HepG2 (cell line): ENCODE results near the gene GLIS2. TPM values are rescaled to one million over a fixed set of nuclear protein-coding genes. Genes with fewer than 3 reads are reported as not detected.

Source experiments
- AGO1 ChIP-seq: fragments of 200-400 bp; formaldehyde crosslinking; IDR thresholded peaks from 2 replicates; pipeline ENCODE4 v1.6.1; 2017; ENCODE audit warnings: mild to moderate bottlenecking, low read depth, low read length, moderate library complexity; ENCODE audit not compliant: poor library complexity, severe bottlenecking
- HNF1B ChIP-seq: sonication (generic); formaldehyde crosslinking; IDR thresholded peaks from 2 replicates; pipeline ENCODE4 v1.5.1; 2020; ENCODE audit warnings: mild to moderate bottlenecking, moderate library complexity, missing genetic modification reagents
- NFKBIZ ChIP-seq: IDR thresholded peaks from 2 replicates; pipeline ENCODE4 v1.6.1; 2018; ENCODE audit warnings: missing genetic modification reagents, missing compliant biosample characterization
- NR2C2 ChIP-seq: sonication (generic); formaldehyde crosslinking; IDR thresholded peaks from 2 replicates; pipeline ENCODE4 v1.4.0; 2020; ENCODE audit warnings: missing genetic modification reagents, mild to moderate bottlenecking, moderate library complexity, borderline replicate concordance
- POLR2AphosphoS5 ChIP-seq: IDR thresholded peaks from 2 replicates; pipeline ENCODE4 v1.6.1; 2012; ENCODE audit warnings: low read depth, low read length
- REXO4 ChIP-seq: sonication (generic); formaldehyde crosslinking; IDR thresholded peaks from 2 replicates; pipeline ENCODE4 v1.8.0; 2022; ENCODE audit warnings: missing genetic modification reagents, mild to moderate bottlenecking, borderline replicate concordance
- SIN3B ChIP-seq: fragments of 150-350 bp; IDR thresholded peaks from 2 replicates; pipeline ENCODE4 v1.6.1; 2014; ENCODE audit warnings: low read length
- SMAD9 ChIP-seq: sonication (generic); formaldehyde crosslinking; IDR thresholded peaks from 2 replicates; pipeline ENCODE4 v1.5.1; 2020; ENCODE audit warnings: mild to moderate bottlenecking, missing genetic modification reagents
- SNRNP70 ChIP-seq: fragments of 200-400 bp; formaldehyde crosslinking; IDR thresholded peaks from 2 replicates; pipeline ENCODE4 v1.6.1; 2017; ENCODE audit warnings: mild to moderate bottlenecking, low read depth, low read length, moderate library complexity
- SYNCRIP ChIP-seq: fragments of 200-400 bp; formaldehyde crosslinking; IDR thresholded peaks from 2 replicates; pipeline ENCODE4 v1.6.1; 2018; ENCODE audit warnings: mild to moderate bottlenecking, low read depth, low read length; ENCODE audit not compliant: insufficient read depth
- TAF15 ChIP-seq: fragments of 200-400 bp; formaldehyde crosslinking; IDR thresholded peaks from one replicate; pipeline ENCODE4 v1.6.1; 2018; ENCODE audit warnings: mild to moderate bottlenecking, low read depth, low read length; ENCODE audit not compliant: poor library complexity, severe bottlenecking
- ZBTB3 ChIP-seq: sonication (generic); formaldehyde crosslinking; IDR thresholded peaks from 2 replicates; pipeline ENCODE4 v1.4.0; 2020; ENCODE audit warnings: low read depth, mild to moderate bottlenecking, moderate library complexity, missing genetic modification reagents, borderline replicate concordance
- ZFP37 ChIP-seq: sonication (generic); formaldehyde crosslinking; IDR thresholded peaks from 2 replicates; pipeline ENCODE4 v1.4.0; 2020; ENCODE audit warnings: missing genetic modification reagents, borderline replicate concordance
- ZNF138 ChIP-seq: sonication (generic); formaldehyde crosslinking; IDR thresholded peaks from 2 replicates; pipeline ENCODE4 v1.5.0; 2020; ENCODE audit warnings: mild to moderate bottlenecking, low read depth, missing genetic modification reagents
- ZNF180 ChIP-seq: sonication (generic); formaldehyde crosslinking; IDR thresholded peaks from 2 replicates; pipeline ENCODE4 v1.4.0; 2020; ENCODE audit warnings: low read depth, missing genetic modification reagents, borderline replicate concordance
- ZNF333 ChIP-seq: sonication (generic); formaldehyde crosslinking; IDR thresholded peaks from 2 replicates; pipeline ENCODE4 v1.4.0; 2020; ENCODE audit warnings: mild to moderate bottlenecking, missing genetic modification reagents, borderline replicate concordance
- ZNF44 ChIP-seq: sonication (generic); formaldehyde crosslinking; IDR thresholded peaks from 2 replicates; pipeline ENCODE4 v1.5.1; 2020; ENCODE audit warnings: mild to moderate bottlenecking, missing genetic modification reagents
- ZNF451 ChIP-seq: sonication (generic); formaldehyde crosslinking; IDR thresholded peaks from 2 replicates; pipeline ENCODE4 v1.5.0; 2020; ENCODE audit warnings: mild to moderate bottlenecking, missing genetic modification reagents
- ZNF549 ChIP-seq: sonication (generic); formaldehyde crosslinking; IDR thresholded peaks from 2 replicates; pipeline ENCODE4 v1.5.0; 2020; ENCODE audit warnings: missing genetic modification reagents
- ZNF589 ChIP-seq: sonication (generic); formaldehyde crosslinking; conservative IDR thresholded peaks from 2 replicates; pipeline ENCODE4 v1.8.0; 2022; ENCODE audit warnings: mild to moderate bottlenecking, moderate library complexity, missing genetic modification reagents
- polyA plus RNA-seq, 8 experiments: library from polyadenylated mRNA; depleted of rRNA in 3 of 8; stranded (reverse) in 7 of 8; unstranded in 1 of 8; fragments of >200 nt; fragmentation: Illumina TruSeq in 4 of 8; extraction: Trizol in 4 of 8; gene quantifications; 2 replicates each; pipeline versions ENCODE4 v1.2.1 to v1.2.3, GENCODE V29; 2011 to 2016; ENCODE audit warnings: low read depth in 4 of 8, missing spikeins in 1 of 8, mixed read lengths in 1 of 8; ENCODE audit not compliant: insufficient read depth in 1 of 8
- total RNA-seq, 5 experiments: library from RNA; depleted of rRNA; stranded (reverse); fragments of >200 nt; fragmentation: Illumina TruSeq; extraction: Trizol; gene quantifications; 2 replicates each; pipeline ENCODE4 v1.2.3, GENCODE V29; 2016; ENCODE audit warnings: low read depth in 1 of 5
- TF ChIP-seq, protein P1 (sequence below): sonication (generic); formaldehyde crosslinking; IDR thresholded peaks from 2 replicates; pipeline ENCODE4 v1.4.0; 2020; ENCODE audit warnings: missing genetic modification reagents, borderline replicate concordance
- TF ChIP-seq, protein P2 (sequence below): sonication (generic); formaldehyde crosslinking; IDR thresholded peaks from 2 replicates; pipeline ENCODE4 v1.8.0; 2022; ENCODE audit warnings: mild to moderate bottlenecking, missing genetic modification reagents
- TF ChIP-seq, protein P3 (sequence below): IDR thresholded peaks from 2 replicates; pipeline ENCODE4 v1.6.1; 2016

GLIS2 gene
- total and polyA plus RNA-seq, 2 of the 13 experiments (the other 11 are each of a cell fraction or from before 2014, with no cell fraction given): 0.28 to 0.29 TPM

DNA sequence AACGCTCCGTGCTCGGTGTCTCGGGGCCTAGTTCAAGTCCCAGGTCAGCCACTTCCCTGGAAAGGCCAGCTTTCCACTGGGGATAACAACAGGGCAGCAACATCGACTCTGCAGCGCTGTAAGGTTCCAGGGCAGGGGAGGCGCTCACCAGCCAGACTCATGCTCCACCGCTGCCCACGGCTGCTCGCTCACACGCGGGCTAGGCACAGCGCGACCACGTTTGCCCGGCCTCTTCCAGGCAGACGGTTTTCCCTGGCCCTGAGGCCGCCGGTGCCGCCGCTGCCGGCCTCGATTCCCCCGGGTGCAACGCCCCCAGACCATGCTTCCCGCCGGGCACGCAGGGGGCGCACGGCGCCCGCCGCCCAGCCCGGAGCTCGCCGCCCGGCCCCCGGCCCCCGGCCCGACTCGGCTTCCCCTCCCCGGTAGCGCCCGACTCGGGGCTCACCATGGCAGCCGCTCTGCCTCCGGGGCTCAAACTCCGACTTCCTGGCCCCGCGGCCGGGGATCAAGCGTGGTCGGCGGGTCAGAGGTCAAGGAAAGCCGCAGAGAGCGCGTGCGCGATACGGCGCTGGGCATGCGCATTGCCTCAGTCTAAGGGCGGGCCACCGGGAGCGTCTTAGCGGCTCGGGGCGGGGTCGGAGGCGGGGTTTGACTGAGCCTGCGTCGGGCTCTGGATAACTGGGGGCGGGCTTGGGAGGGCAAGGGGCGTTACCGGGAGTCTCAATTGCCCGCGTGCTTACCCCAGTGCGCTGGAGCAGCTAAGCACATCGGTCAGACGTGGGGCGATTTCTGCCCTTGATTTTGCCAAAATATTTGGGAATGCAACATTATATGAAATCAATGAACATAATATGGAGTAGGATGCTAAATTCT is 35.2 kb downstream of the GLIS2 start, which contains the start of gene PAM16 (continued):
- TF ChIP-seq, protein P1, sequence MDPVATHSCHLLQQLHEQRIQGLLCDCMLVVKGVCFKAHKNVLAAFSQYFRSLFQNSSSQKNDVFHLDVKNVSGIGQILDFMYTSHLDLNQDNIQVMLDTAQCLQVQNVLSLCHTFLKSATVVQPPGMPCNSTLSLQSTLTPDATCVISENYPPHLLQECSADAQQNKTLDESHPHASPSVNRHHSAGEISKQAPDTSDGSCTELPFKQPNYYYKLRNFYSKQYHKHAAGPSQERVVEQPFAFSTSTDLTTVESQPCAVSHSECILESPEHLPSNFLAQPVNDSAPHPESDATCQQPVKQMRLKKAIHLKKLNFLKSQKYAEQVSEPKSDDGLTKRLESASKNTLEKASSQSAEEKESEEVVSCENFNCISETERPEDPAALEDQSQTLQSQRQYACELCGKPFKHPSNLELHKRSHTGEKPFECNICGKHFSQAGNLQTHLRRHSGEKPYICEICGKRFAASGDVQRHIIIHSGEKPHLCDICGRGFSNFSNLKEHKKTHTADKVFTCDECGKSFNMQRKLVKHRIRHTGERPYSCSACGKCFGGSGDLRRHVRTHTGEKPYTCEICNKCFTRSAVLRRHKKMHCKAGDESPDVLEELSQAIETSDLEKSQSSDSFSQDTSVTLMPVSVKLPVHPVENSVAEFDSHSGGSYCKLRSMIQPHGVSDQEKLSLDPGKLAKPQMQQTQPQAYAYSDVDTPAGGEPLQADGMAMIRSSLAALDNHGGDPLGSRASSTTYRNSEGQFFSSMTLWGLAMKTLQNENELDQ (CRISPR knock-in tag): no peak
- TF ChIP-seq NFKBIZ (no peak), ZFP37 (CRISPR knock-in tag) (no peak), SIN3B (0 out of 2 replicates have a peak, but pooled peaks have one; percentile 22), ZNF589 (CRISPR knock-in tag) (0 out of 2 replicates have a peak, but pooled peaks have one; percentile 31), ZBTB3 (CRISPR knock-in tag) (no peak), SYNCRIP (no peak), POLR2AphosphoS5 (peak; percentile 88), ZNF180 (no peak), ZNF138 (CRISPR knock-in tag) (no peak), ZNF333 (CRISPR knock-in tag) (no peak), SNRNP70 (no peak), NR2C2 (CRISPR knock-in tag) (peak; percentile 98), AGO1 (peak; percentile 21), REXO4 (CRISPR knock-in tag) (no peak), ZNF451 (CRISPR knock-in tag) (peak; percentile 38; the same call in 1 of the 2 replicates), SMAD9 (CRISPR knock-in tag) (no peak), ZNF549 (no peak), TAF15 (no peak), HNF1B (CRISPR knock-in tag) (peak; percentile 22; the same call in 1 of the 2 replicates), ZNF44 (CRISPR knock-in tag) (no peak; the same call in 1 of the 2 replicates)
- TF ChIP-seq, protein P2, sequence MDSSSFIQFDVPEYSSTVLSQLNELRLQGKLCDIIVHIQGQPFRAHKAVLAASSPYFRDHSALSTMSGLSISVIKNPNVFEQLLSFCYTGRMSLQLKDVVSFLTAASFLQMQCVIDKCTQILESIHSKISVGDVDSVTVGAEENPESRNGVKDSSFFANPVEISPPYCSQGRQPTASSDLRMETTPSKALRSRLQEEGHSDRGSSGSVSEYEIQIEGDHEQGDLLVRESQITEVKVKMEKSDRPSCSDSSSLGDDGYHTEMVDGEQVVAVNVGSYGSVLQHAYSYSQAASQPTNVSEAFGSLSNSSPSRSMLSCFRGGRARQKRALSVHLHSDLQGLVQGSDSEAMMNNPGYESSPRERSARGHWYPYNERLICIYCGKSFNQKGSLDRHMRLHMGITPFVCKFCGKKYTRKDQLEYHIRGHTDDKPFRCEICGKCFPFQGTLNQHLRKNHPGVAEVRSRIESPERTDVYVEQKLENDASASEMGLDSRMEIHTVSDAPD (CRISPR knock-in tag): no peak
- TF ChIP-seq, protein P3, sequence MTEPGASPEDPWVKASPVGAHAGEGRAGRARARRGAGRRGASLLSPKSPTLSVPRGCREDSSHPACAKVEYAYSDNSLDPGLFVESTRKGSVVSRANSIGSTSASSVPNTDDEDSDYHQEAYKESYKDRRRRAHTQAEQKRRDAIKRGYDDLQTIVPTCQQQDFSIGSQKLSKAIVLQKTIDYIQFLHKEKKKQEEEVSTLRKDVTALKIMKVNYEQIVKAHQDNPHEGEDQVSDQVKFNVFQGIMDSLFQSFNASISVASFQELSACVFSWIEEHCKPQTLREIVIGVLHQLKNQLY (CRISPR knock-in tag): no peak
